Endothelial cell (in vitro differentiated cells): Measurements from ENCODE around the gene LEF1. TPM values are rescaled to one million over a fixed set of nuclear protein-coding genes. Genes with fewer than 3 reads are reported as not detected.

Experiments used
- DNase-seq: peaks from one replicate; pipeline ENCODE4 v3.0.0; 2021; ENCODE audit warnings: low spot score
- H3K27ac Mint-ChIP-seq: one replicate; pipeline ENCODE4 v1.8.0; 2021; ENCODE audit warnings: mixed read lengths, inconsistent platforms; ENCODE audit not compliant: unreplicated experiment
- H3K27me3 Mint-ChIP-seq: one replicate; pipeline ENCODE4 v1.8.0; 2021; ENCODE audit warnings: mild to moderate bottlenecking, moderate library complexity, mixed read lengths, inconsistent platforms; ENCODE audit not compliant: unreplicated experiment
- H3K36me3 Mint-ChIP-seq: one replicate; pipeline ENCODE4 v1.8.0; 2021; ENCODE audit warnings: mild to moderate bottlenecking, low read depth, mixed read lengths, inconsistent platforms; ENCODE audit not compliant: unreplicated experiment
- H3K4me1 Mint-ChIP-seq: one replicate; pipeline ENCODE4 v1.8.0; 2021; ENCODE audit warnings: mild to moderate bottlenecking, mixed read lengths, inconsistent platforms; ENCODE audit not compliant: unreplicated experiment
- H3K4me3 Mint-ChIP-seq: one replicate; pipeline ENCODE4 v1.8.0; 2021; ENCODE audit warnings: mild to moderate bottlenecking, mixed read lengths, inconsistent platforms; ENCODE audit not compliant: unreplicated experiment
- H3K9me3 Mint-ChIP-seq: one replicate; pipeline ENCODE4 v1.8.0; 2021; ENCODE audit warnings: mixed read lengths, inconsistent platforms; ENCODE audit not compliant: unreplicated experiment
- total RNA-seq: library from RNA; stranded (reverse); fragmentation: NEBNext Ultra II Directional; extraction: Animal tissue kit (Norgen Biotek cat#: 25700); gene quantifications from one replicate; pipeline ENCODE4 v1.2.1, GENCODE V29; 2021; ENCODE audit not compliant: unreplicated experiment
- TF ChIP-seq, protein P1 (sequence below): fragments of 200-600 bp; sonication (generic); IDR thresholded peaks from one replicate; pipeline ENCODE4 v1.5.0; 2021; ENCODE audit warnings: antibody characterized with exemption; ENCODE audit not compliant: unreplicated experiment

The LEF1 gene
- total RNA-seq, 1 donor from 2014 or later: 15.9 TPM

DNA sequence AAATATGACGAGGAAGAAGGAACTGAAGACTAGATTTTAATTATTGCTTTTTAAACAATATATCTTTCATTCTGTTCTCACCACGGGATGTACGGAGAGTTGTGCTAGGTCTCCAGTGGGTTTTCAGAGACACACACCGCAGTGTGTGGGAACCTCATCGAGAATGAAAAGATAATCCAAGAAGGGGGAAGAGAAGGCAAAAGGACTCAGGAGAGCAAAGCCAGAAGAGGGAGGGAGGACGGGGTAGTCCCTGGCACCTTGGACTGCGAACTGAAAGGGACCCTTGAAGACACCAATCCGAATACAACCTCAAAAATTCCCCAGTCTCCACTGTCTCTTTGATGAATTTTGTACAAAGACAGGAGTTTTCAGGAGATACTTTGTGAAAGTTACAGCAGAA, 932 bp upstream of the LEF1 start:
- H3K4me3 Mint-ChIP-seq: peak overlapping the region; percentile 92

DNA sequence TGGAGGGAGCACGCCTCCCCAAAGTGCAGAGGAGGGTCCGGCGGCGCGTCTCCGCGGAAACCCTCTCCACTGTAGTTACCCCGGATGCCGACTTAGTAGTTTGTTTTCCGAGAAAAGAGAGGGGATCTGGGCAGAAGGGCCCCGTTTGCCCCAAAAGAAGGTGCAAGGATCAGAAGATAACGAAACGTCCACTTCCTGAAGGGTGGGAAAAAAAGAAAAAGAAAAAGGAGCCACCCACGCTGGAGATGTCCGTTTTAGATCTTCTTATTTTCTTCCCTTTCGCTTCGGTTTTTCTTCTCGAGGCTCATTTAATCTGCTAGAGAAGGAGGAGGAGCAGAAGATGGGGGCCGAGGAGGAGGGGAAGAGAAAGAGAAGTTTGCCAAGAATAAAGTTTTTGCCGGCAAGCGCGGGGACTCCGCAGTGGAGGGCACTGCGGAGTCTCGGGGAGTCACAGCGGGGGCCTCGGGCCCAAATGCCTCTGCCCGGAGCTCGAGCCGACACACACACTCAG, 517 bp downstream of the LEF1 start:
- peak overlapping the region; percentile 90 for H3K4me3 Mint-ChIP-seq
- H3K27me3 Mint-ChIP-seq: peaks cover 28% of the 10 kb centered on the region
- H3K9me3 Mint-ChIP-seq: no peaks in the 10 kb centered on the region
- no peak for DNase-seq
- peaks cover 4% of the 10 kb centered on the region for H3K36me3 Mint-ChIP-seq
- peak overlapping the region; percentile 9 for H3K27ac Mint-ChIP-seq
- TF ChIP-seq, protein P1, sequence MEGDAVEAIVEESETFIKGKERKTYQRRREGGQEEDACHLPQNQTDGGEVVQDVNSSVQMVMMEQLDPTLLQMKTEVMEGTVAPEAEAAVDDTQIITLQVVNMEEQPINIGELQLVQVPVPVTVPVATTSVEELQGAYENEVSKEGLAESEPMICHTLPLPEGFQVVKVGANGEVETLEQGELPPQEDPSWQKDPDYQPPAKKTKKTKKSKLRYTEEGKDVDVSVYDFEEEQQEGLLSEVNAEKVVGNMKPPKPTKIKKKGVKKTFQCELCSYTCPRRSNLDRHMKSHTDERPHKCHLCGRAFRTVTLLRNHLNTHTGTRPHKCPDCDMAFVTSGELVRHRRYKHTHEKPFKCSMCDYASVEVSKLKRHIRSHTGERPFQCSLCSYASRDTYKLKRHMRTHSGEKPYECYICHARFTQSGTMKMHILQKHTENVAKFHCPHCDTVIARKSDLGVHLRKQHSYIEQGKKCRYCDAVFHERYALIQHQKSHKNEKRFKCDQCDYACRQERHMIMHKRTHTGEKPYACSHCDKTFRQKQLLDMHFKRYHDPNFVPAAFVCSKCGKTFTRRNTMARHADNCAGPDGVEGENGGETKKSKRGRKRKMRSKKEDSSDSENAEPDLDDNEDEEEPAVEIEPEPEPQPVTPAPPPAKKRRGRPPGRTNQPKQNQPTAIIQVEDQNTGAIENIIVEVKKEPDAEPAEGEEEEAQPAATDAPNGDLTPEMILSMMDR: no peak
- H3K4me1 Mint-ChIP-seq: peaks cover 27% of the 10 kb centered on the region

More for the DNA sequence above, 932 bp upstream of the LEF1 start:
- peaks cover 32% of the 10 kb centered on the region for H3K4me1 Mint-ChIP-seq
- H3K27me3 Mint-ChIP-seq: peaks cover 28% of the 10 kb centered on the region
- DNase-seq: no peak
- H3K36me3 Mint-ChIP-seq: peaks cover 4% of the 10 kb centered on the region
- H3K27ac Mint-ChIP-seq: no peak overlapping the region
- no peaks in the 10 kb centered on the region for H3K9me3 Mint-ChIP-seq
- TF ChIP-seq, protein P1: no peak

DNA sequence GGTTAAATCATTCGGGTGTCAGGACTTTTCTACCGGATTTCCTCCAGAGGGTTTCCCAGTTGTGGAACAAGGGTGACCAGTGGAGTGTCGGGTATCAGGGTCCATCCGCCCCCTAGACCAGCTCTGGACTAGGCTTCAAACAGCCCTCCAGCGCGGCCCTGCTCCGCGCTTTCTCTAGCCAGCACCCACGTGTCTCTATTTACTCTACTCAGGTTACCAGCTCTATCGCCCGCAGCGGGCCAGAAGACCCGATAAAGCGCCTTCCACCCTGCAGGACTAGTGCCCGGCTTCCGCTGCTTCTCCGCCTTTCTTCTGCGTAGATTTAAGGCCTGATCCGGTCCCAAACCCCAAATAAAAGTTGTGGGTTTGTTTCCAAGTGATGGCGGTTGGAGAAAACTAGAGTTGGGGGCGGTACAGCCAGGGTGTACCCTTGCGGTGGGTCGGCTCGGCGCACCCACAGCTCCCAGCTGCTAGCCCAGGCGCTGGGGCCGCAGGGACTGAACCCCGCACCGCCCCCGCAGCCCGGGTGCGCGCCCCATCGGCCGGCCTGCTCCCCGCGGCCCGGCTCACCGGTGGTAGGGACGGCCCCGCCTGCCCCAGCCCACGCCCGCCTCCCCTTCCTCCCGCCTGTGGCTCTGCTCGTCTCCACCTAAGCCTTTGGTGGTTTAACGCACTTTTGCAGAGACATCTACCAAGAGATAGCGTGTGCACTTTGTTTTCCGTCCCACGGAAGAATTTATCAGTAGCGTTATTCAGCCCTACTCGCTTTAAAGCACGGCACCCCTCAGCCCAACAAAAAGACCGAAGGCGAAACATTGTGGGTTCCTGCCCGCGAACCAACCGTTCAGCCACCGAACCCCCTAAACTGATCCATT, 2.1 kb downstream of the LEF1 start:
- peaks cover 28% of the 10 kb centered on the region for H3K27me3 Mint-ChIP-seq

DNA sequence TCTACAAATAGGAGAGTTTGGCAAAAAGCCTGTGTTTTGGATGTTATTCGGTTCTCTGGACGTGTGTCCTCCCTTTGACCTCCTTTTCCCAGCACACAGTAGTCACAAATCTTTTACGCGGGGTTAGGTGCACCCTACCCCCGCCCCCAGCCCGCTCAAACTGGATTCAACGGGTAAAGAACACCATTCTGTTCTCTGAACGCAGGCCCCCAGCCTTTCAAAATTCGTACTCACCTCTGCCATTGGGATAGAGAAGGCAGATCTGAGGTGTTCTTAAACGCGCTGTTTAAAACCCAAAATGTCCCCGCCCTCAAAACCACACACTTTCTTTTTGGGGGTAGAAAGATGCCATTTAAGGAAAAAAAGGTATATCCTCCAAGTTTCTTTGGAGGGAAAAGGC, 2.7 kb downstream of the LEF1 start:
- peaks cover 21% of the 10 kb centered on the region for H3K4me1 Mint-ChIP-seq
- H3K27me3 Mint-ChIP-seq: peaks cover 28% of the 10 kb centered on the region
- no peak for DNase-seq
- H3K36me3 Mint-ChIP-seq: peaks cover 4% of the 10 kb centered on the region
- TF ChIP-seq, protein P1: no peak
- H3K27ac Mint-ChIP-seq: no peak overlapping the region
- H3K4me3 Mint-ChIP-seq: peak overlapping the region; percentile 74
- H3K9me3 Mint-ChIP-seq: no peaks in the 10 kb centered on the region

More for the DNA sequence above, 2.1 kb downstream of the LEF1 start:
- TF ChIP-seq, protein P1: peak; percentile 6
- H3K27ac Mint-ChIP-seq: peak overlapping the region; percentile 89
- DNase-seq: peak; percentile 28
- peaks cover 4% of the 10 kb centered on the region for H3K36me3 Mint-ChIP-seq
- H3K4me1 Mint-ChIP-seq: peaks cover 27% of the 10 kb centered on the region
- H3K9me3 Mint-ChIP-seq: no peaks in the 10 kb centered on the region
- H3K4me3 Mint-ChIP-seq: peak overlapping the region; percentile 95

DNA sequence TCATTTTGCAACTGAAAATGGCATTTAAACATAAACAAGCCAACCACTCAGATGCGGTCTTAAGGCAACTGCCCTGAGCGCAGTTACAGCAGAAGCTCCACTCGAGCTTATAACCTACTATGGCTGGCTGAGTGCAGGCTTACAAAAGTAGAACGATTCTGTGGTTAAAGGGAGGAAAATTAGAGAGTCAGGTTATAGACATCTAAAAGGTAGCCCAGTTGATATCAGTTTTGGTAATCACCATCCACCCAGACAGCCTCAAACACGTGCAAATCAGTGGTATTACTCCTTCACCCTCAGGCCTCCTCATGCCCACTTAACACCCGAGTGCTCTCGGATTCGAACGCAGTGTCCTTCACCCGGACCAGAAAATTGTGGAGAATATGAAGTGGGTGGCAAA, 3.1 kb downstream of the LEF1 start:
- Mint-ChIP-seq H3K9me3 (no peaks in the 10 kb centered on the region), H3K27ac (peak overlapping the region; percentile 22), H3K36me3 (peaks cover 4% of the 10 kb centered on the region), H3K27me3 (peaks cover 26% of the 10 kb centered on the region), H3K4me1 (peaks cover 16% of the 10 kb centered on the region), H3K4me3 (peak overlapping the region; percentile 74)
- DNase-seq: no peak
- TF ChIP-seq, protein P1: no peak
